SK-N-SH (cell line): ENCODE measurements around the gene MMP23B.
"Not testable (repeated sequence)": the region's sequence is repeated elsewhere in the genome, so short reads cannot be mapped to it uniquely, and the experiment has no call there.

Experiments used
- JUND ChIP-seq: IDR thresholded peaks from 2 replicates; pipeline ENCODE4 v1.4.0; 2012
- NFIC ChIP-seq: IDR thresholded peaks from 2 replicates; pipeline ENCODE4 v1.4.0; 2012; ENCODE audit warnings: borderline replicate concordance
- RAD21 ChIP-seq: IDR thresholded peaks from 2 replicates; pipeline ENCODE4 v1.6.1; 2012; ENCODE audit warnings: mild to moderate bottlenecking, low read length
- RCOR1 ChIP-seq: fragments of 150-350 bp; IDR thresholded peaks from 2 replicates; pipeline ENCODE4 v1.6.1; 2017; ENCODE audit warnings: antibody characterized with exemption, low read length
- TF ChIP-seq, protein P1 (sequence below): fragments of 200-600 bp; sonication (generic); IDR thresholded peaks from 2 replicates; pipeline ENCODE4 v1.6.1; 2017; ENCODE audit warnings: antibody characterized with exemption, mild to moderate bottlenecking, moderate library complexity
- TF ChIP-seq, protein P2 (sequence below): IDR thresholded peaks from 2 replicates; pipeline ENCODE4 v1.4.0; 2012; ENCODE audit warnings: low read depth
- TF ChIP-seq, protein P3 (sequence below): IDR thresholded peaks from 2 replicates; pipeline ENCODE4 v1.4.0; 2012; ENCODE audit warnings: low read depth, borderline replicate concordance
- TF ChIP-seq, protein P4 (sequence below): IDR thresholded peaks from 2 replicates; pipeline ENCODE4 v1.6.1; 2012; ENCODE audit warnings: mild to moderate bottlenecking, low read depth, low read length, moderate library complexity
- TF ChIP-seq, protein P5 (sequence below): IDR thresholded peaks from 2 replicates; pipeline ENCODE4 v1.4.0; 2012; ENCODE audit warnings: low read depth, borderline replicate concordance
- TF ChIP-seq, protein P6 (sequence below): fragments of 150-350 bp; IDR thresholded peaks from 2 replicates; pipeline ENCODE4 v1.6.1; 2016; ENCODE audit warnings: mild to moderate bottlenecking, low read depth, low read length

DNA sequence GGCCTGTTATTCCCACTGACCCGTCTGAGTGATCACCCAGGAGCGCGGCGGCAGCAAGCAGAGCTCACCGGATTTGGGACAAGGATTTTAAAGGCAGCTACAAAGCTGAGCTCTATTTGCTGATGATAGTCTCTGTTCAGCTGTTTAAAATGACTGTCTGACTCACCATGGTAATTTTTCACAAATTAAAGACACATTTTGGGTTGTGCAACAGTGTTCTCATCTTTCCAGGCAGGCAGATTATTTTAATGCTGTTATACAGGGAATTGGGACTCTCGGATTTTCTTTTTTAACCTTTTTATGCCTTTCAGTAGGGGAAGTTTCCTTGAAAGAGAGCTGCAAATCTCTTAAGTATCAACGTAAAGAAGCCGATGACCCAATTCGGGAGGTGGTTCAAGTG, 30.4 kb downstream of the MMP23B start:
- TF ChIP-seq, protein P1, sequence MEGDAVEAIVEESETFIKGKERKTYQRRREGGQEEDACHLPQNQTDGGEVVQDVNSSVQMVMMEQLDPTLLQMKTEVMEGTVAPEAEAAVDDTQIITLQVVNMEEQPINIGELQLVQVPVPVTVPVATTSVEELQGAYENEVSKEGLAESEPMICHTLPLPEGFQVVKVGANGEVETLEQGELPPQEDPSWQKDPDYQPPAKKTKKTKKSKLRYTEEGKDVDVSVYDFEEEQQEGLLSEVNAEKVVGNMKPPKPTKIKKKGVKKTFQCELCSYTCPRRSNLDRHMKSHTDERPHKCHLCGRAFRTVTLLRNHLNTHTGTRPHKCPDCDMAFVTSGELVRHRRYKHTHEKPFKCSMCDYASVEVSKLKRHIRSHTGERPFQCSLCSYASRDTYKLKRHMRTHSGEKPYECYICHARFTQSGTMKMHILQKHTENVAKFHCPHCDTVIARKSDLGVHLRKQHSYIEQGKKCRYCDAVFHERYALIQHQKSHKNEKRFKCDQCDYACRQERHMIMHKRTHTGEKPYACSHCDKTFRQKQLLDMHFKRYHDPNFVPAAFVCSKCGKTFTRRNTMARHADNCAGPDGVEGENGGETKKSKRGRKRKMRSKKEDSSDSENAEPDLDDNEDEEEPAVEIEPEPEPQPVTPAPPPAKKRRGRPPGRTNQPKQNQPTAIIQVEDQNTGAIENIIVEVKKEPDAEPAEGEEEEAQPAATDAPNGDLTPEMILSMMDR, result not testable (repeated sequence)
- TF ChIP-seq, protein P2, sequence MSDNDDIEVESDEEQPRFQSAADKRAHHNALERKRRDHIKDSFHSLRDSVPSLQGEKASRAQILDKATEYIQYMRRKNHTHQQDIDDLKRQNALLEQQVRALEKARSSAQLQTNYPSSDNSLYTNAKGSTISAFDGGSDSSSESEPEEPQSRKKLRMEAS, result not testable (repeated sequence)
- not testable (repeated sequence) for TF ChIP-seq NFIC, RAD21, RCOR1, JUND
- TF ChIP-seq, protein P3, sequence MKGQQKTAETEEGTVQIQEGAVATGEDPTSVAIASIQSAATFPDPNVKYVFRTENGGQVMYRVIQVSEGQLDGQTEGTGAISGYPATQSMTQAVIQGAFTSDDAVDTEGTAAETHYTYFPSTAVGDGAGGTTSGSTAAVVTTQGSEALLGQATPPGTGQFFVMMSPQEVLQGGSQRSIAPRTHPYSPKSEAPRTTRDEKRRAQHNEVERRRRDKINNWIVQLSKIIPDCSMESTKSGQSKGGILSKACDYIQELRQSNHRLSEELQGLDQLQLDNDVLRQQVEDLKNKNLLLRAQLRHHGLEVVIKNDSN, result not testable (repeated sequence)
- TF ChIP-seq, protein P4, sequence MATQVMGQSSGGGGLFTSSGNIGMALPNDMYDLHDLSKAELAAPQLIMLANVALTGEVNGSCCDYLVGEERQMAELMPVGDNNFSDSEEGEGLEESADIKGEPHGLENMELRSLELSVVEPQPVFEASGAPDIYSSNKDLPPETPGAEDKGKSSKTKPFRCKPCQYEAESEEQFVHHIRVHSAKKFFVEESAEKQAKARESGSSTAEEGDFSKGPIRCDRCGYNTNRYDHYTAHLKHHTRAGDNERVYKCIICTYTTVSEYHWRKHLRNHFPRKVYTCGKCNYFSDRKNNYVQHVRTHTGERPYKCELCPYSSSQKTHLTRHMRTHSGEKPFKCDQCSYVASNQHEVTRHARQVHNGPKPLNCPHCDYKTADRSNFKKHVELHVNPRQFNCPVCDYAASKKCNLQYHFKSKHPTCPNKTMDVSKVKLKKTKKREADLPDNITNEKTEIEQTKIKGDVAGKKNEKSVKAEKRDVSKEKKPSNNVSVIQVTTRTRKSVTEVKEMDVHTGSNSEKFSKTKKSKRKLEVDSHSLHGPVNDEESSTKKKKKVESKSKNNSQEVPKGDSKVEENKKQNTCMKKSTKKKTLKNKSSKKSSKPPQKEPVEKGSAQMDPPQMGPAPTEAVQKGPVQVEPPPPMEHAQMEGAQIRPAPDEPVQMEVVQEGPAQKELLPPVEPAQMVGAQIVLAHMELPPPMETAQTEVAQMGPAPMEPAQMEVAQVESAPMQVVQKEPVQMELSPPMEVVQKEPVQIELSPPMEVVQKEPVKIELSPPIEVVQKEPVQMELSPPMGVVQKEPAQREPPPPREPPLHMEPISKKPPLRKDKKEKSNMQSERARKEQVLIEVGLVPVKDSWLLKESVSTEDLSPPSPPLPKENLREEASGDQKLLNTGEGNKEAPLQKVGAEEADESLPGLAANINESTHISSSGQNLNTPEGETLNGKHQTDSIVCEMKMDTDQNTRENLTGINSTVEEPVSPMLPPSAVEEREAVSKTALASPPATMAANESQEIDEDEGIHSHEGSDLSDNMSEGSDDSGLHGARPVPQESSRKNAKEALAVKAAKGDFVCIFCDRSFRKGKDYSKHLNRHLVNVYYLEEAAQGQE, result not testable (repeated sequence)
- TF ChIP-seq, protein P5, sequence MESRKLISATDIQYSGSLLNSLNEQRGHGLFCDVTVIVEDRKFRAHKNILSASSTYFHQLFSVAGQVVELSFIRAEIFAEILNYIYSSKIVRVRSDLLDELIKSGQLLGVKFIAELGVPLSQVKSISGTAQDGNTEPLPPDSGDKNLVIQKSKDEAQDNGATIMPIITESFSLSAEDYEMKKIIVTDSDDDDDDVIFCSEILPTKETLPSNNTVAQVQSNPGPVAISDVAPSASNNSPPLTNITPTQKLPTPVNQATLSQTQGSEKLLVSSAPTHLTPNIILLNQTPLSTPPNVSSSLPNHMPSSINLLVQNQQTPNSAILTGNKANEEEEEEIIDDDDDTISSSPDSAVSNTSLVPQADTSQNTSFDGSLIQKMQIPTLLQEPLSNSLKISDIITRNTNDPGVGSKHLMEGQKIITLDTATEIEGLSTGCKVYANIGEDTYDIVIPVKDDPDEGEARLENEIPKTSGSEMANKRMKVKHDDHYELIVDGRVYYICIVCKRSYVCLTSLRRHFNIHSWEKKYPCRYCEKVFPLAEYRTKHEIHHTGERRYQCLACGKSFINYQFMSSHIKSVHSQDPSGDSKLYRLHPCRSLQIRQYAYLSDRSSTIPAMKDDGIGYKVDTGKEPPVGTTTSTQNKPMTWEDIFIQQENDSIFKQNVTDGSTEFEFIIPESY, result not testable (repeated sequence)
- TF ChIP-seq, protein P6, sequence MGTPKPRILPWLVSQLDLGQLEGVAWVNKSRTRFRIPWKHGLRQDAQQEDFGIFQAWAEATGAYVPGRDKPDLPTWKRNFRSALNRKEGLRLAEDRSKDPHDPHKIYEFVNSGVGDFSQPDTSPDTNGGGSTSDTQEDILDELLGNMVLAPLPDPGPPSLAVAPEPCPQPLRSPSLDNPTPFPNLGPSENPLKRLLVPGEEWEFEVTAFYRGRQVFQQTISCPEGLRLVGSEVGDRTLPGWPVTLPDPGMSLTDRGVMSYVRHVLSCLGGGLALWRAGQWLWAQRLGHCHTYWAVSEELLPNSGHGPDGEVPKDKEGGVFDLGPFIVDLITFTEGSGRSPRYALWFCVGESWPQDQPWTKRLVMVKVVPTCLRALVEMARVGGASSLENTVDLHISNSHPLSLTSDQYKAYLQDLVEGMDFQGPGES, result not testable (repeated sequence)
